GOT3 (cell line): ENCODE measurements around the gene PTGER4.
"Not testable (repeated sequence)": the region's sequence is repeated elsewhere in the genome, so short reads cannot be mapped to it uniquely, and the experiment has no call there.

Source experiments
- DNase-seq: peaks from one replicate; lab custom pipeline; 2025; ENCODE audit warnings: mixed read lengths; lab: John Stamatoyannopoulos, UW

PTGER4 gene

GRCh38 chr5:40689438-40689837 lies 9.7 kb downstream of the PTGER4 start:
- DNase-seq = no peak

- DNase-seq = no peak
Measured at GRCh38 chr5:40690267-40690666, 10.6 kb downstream of the PTGER4 start.

- no peak for DNase-seq
Measured at GRCh38 chr5:40691894-40692293, 12.2 kb downstream of the PTGER4 start.

- no peak for DNase-seq
Measured at GRCh38 chr5:40694433-40694832, 14.7 kb downstream of the PTGER4 start.

- DNase-seq = no peak
Measured at GRCh38 chr5:40700116-40700782, 20.5 kb downstream of the PTGER4 start.

- not testable (repeated sequence) for DNase-seq
Measured at GRCh38 chr5:40702027-40702426, 22.3 kb downstream of the PTGER4 start.

- DNase-seq = not testable (repeated sequence)
Measured at GRCh38 chr5:40705484-40705883, 25.8 kb downstream of the PTGER4 start.

- not testable (repeated sequence) for DNase-seq
Measured at GRCh38 chr5:40710575-40710974, 30.9 kb downstream of the PTGER4 start.

GRCh38 chr5:40714001-40714400 lies 34.3 kb downstream of the PTGER4 start:
- DNase-seq = no peak

- no peak for DNase-seq
Measured at GRCh38 chr5:40716000-40716399, 36.3 kb downstream of the PTGER4 start.

- DNase-seq = no peak
Measured at GRCh38 chr5:40716590-40716989, 36.9 kb downstream of the PTGER4 start.

GRCh38 chr5:40717281-40717680 lies 37.6 kb downstream of the PTGER4 start:
- DNase-seq = no peak

GRCh38 chr5:40720069-40720468 lies 40.4 kb downstream of the PTGER4 start:
- DNase-seq = no peak

- DNase-seq = not testable (repeated sequence)
Measured at GRCh38 chr5:40722497-40722911, 42.8 kb downstream of the PTGER4 start.

- DNase-seq = no peak
Measured at GRCh38 chr5:40733434-40733833, 53.7 kb downstream of the PTGER4 start.

GRCh38 chr5:40733879-40734563 lies 54.3 kb downstream of the PTGER4 start:
- DNase-seq = no peak

- no peak for DNase-seq
Measured at GRCh38 chr5:40734986-40735385, 55.3 kb downstream of the PTGER4 start.

GRCh38 chr5:40735609-40736008 lies 55.9 kb downstream of the PTGER4 start:
- DNase-seq = no peak

- no peak for DNase-seq
Measured at GRCh38 chr5:40736103-40736875, 56.6 kb downstream of the PTGER4 start.

- DNase-seq = no peak
Measured at GRCh38 chr5:40738502-40738901, 58.8 kb downstream of the PTGER4 start.
